ENCODE results near the gene FANCC. TPM values are rescaled to one million over a fixed set of nuclear protein-coding genes. Genes with fewer than 3 reads are reported as not detected.

FANCC gene
- total RNA-seq, 2 experiments from 2014 or later, result 12.9 to 14.8 TPM

GRCh38 chr9:95266649-95267048 lies 50.9 kb downstream of the FANCC start:
- peaks cover 46% of the 10 kb centered on the region for H3K4me1 Mint-ChIP-seq
- H3K27ac Mint-ChIP-seq, result peak overlapping the region; percentile 96
- peaks cover 8% of the 10 kb centered on the region for H3K36me3 Mint-ChIP-seq
- ATAC-seq (ENCODE audit: low read depth) (peak; percentile 86), DNase-seq (no peak)
- H3K27me3 Mint-ChIP-seq, result no peaks in the 10 kb centered on the region
- POLR2A ChIA-PET, result interaction anchor here (2.4 kb wide), 1 partner anchor 50 kb away, joined by 6 read pairs; no protein-coding TSS in a partner anchor
- H3K9me3 Mint-ChIP-seq, result no peaks in the 10 kb centered on the region
- peak overlapping the region; percentile 86 for H3K4me3 Mint-ChIP-seq

DNA sequence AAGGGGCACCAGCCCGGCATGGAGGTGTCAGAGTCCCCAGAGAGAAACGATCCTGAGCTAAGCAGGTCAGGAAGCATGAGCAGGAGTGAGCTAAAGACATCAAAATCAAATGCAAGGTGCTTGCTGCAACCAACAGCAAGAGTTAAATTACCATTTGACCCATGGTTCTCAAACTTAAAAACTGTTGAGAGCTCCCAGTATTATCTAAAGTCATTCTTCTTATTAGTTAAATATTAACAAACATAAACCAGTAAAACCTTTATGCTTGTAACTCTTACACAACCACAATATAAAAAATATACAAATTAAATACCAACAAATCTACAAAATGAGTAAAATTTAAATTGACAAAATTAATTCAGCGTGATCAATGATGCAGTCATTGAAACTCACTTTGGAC lies 51.5 kb downstream of the FANCC start:
- no peaks in the 10 kb centered on the region for H3K9me3 Mint-ChIP-seq
- no peaks in the 10 kb centered on the region for H3K27me3 Mint-ChIP-seq
- peaks cover 46% of the 10 kb centered on the region for H3K4me1 Mint-ChIP-seq
- peak overlapping the region; percentile 96 for H3K27ac Mint-ChIP-seq
- POLR2A ChIA-PET, result interaction anchor here (0.6 to 2.4 kb wide), 3 partner anchors 30 to 245 kb away, joined by 3 to 7 read pairs (median 6); no protein-coding TSS in a partner anchor
- H3K4me3 Mint-ChIP-seq, result peak overlapping the region; percentile 86
- no peak for DNase-seq
- ATAC-seq (ENCODE audit: low read depth), result no peak
- H3K36me3 Mint-ChIP-seq, result peaks cover 8% of the 10 kb centered on the region

DNA sequence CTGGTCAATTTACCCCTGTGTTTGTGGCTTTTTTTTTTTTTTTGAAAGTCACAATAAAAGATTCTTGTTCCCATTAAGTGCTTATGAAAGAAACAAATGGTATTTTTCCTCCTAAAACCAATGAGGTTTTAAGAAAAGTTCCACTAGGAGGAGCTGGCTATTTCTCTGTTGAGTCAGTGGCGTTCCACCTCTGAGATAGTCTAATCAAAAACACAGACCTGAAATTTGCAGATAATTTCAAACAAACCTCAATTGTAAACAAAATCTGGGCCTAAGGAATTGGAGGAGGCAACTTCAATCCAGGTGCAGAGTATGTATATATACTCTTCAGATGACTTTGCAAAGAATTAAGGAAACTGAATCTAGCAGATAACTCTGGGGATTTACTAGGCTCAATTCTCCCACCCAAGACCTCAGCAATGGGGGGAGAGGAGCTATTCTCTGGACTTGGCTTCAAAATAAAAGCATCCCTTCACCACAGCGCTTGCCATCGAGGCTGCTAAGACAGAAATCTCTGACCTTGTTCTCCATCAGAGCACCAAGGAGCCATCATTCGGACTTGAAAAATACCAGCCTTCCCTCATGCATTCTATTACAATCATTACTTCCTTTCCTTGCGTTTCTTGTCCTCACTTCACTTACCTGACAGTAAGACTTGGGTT lies 52.4 kb downstream of the FANCC start:
- H3K9me3 Mint-ChIP-seq, result no peaks in the 10 kb centered on the region
- POLR2A ChIA-PET, result interaction anchor here (0.6 to 2.4 kb wide), 5 partner anchors 30 to 956 kb away, joined by 3 to 7 read pairs (median 5); no protein-coding TSS in a partner anchor
- H3K36me3 Mint-ChIP-seq, result peaks cover 8% of the 10 kb centered on the region
- DNase-seq, result no peak
- no peak overlapping the region for H3K27ac Mint-ChIP-seq
- no peak for ATAC-seq (ENCODE audit: low read depth)
- peaks cover 45% of the 10 kb centered on the region for H3K4me1 Mint-ChIP-seq
- no peaks in the 10 kb centered on the region for H3K27me3 Mint-ChIP-seq
- no peak overlapping the region for H3K4me3 Mint-ChIP-seq

DNA sequence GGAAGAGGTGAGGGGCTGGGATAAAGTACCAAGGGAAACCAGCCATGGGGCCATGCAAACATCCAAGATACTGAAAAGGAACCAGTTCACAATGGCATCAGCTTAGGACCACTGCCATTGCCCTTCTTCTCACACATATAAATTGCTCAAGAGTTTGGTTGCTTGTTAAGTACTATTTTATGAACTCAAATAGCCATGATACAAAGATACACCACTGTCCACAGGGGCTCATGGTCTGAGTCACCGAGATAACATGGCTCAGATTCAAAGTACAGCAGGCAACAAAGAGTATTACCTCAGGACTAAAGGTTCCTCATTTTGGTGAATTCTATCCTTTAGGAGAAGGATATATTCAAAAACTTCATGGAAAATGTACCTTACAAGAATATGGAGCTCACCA lies 55.6 kb downstream of the FANCC start:
- peaks cover 22% of the 10 kb centered on the region for H3K36me3 Mint-ChIP-seq
- H3K9me3 Mint-ChIP-seq, result peaks cover 2% of the 10 kb centered on the region
- DNase-seq (no peak), ATAC-seq (ENCODE audit: low read depth) (no peak)
- H3K27me3 Mint-ChIP-seq, result peaks cover 7% of the 10 kb centered on the region
- H3K4me3 Mint-ChIP-seq, result no peak overlapping the region
- H3K27ac Mint-ChIP-seq, result no peak overlapping the region
- POLR2A ChIA-PET, result no interaction called here
- peaks cover 31% of the 10 kb centered on the region for H3K4me1 Mint-ChIP-seq

DNA sequence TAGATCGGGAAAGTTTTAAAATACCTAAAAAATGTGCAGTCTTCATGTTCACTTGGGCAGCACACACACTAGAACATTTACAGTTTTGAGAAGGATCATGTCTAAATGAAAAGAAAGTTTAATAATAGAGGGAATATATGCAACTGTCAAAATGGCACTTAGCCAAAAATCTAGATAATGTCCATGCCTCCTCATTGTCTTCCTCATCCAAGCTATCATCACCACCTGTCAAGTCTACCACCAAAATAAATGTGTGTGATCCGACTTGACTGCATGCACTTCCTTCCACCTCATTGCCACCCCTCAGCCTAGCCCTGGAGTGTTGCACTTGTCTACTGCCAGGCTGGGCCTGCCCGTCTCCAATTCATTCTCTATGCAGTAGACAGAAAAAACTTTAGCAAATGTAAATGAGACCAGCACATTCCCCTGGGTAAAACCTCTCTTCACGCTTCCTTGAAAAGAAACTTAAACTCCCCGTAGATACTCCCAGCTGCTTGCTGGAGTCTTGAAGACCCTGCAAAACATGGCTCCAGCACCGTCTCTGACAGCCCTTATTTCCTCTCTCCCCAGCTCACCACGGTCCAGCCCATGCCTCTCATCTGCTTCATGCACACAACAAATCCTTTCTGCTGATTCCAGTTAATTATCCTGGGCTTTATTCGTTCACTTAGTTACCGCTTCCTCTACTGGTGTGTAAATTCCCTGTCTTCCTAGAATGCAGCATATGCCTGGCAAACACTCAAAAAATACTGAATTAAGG lies 66.9 kb downstream of the FANCC start:
- POLR2A ChIA-PET, result interaction anchor here (0.6 kb wide), 1 partner anchor 611 kb away, joined by 5 read pairs; no protein-coding TSS in a partner anchor
- H3K27ac Mint-ChIP-seq, result no peak overlapping the region
- peaks cover under 1% of the 10 kb centered on the region for H3K9me3 Mint-ChIP-seq
- DNase-seq (no peak), ATAC-seq (ENCODE audit: low read depth) (no peak)
- H3K36me3 Mint-ChIP-seq, result peaks cover 17% of the 10 kb centered on the region
- no peaks in the 10 kb centered on the region for H3K4me1 Mint-ChIP-seq
- H3K27me3 Mint-ChIP-seq, result no peaks in the 10 kb centered on the region
- no peak overlapping the region for H3K4me3 Mint-ChIP-seq

DNA sequence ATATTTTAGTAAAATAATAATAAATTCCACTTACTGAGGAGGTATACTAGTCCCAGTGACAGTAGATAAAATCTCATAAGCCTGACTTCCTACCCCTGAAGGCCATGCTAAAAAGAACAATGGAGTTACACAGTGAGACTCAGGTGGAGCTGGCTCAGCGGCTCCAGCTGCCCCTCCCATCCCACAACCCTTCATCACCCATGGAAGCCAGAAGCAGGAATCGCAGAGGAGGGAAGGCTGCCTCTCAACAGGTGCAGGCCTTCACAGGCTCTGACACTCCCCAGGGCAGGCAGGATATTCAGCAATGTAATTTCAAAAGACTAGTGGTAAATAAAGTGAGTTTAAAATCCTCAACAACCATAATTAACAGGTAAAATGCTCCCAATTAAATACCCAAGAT lies 67.5 kb downstream of the FANCC start:
- no peaks in the 10 kb centered on the region for H3K4me1 Mint-ChIP-seq
- H3K4me3 Mint-ChIP-seq, result no peak overlapping the region
- no peaks in the 10 kb centered on the region for H3K9me3 Mint-ChIP-seq
- no peak for DNase-seq
- peaks cover 20% of the 10 kb centered on the region for H3K36me3 Mint-ChIP-seq
- ATAC-seq (ENCODE audit: low read depth), result no peak
- H3K27ac Mint-ChIP-seq, result no peak overlapping the region
- POLR2A ChIA-PET, result no interaction called here
- H3K27me3 Mint-ChIP-seq, result no peaks in the 10 kb centered on the region

DNA sequence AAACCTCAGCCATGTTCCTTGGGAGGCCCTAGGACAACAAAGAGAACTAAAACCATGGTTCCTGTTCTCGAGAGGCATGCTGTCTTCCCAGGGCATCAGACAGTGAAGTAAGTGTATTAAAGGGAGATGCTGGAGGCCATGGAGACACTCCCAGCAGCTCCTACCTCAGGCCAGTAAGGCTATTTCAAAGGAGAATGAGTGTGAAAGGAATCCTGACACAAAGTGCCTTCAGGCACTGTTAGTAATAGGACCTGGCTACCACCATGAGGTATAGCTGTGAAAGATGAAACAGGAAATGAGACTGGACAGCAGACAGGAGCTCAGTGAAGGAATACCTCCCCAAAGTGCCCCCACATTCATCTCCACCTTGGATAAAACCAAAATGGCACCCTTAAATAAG lies 71.0 kb downstream of the FANCC start:
- H3K4me1 Mint-ChIP-seq, result no peaks in the 10 kb centered on the region
- no peaks in the 10 kb centered on the region for H3K9me3 Mint-ChIP-seq
- ATAC-seq (ENCODE audit: low read depth), result no peak
- DNase-seq, result no peak
- no peak overlapping the region for H3K4me3 Mint-ChIP-seq
- POLR2A ChIA-PET, result no interaction called here
- H3K27ac Mint-ChIP-seq, result no peak overlapping the region
- no peaks in the 10 kb centered on the region for H3K27me3 Mint-ChIP-seq
- H3K36me3 Mint-ChIP-seq, result peaks cover 30% of the 10 kb centered on the region

DNA sequence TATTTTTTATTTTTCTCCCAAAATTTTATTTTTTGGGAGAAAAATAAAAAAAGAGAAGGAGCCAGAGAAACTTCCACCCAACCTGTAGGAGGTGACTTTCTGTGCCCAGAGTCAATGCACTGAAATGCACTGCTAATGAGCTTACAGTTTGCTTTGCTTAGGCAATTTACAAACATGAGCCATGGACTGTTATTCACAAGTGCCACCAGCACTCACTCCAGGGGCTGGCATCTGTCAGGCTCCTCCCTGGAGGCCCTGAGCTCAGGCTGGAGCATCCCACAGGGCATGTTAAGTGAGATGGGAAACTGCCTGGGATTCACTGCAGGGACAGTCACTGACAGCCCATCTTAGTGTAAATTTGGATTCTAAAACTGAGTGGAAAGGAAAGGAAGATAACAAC lies 74.9 kb downstream of the FANCC start:
- POLR2A ChIA-PET, result interaction anchor here (0.6 kb wide), 1 partner anchor 134 kb away, joined by 3 read pairs; no protein-coding TSS in a partner anchor
- no peak for ATAC-seq (ENCODE audit: low read depth)
- no peak overlapping the region for H3K27ac Mint-ChIP-seq
- no peaks in the 10 kb centered on the region for H3K9me3 Mint-ChIP-seq
- H3K36me3 Mint-ChIP-seq, result peaks cover 34% of the 10 kb centered on the region
- no peak for DNase-seq
- H3K4me3 Mint-ChIP-seq, result no peak overlapping the region
- H3K4me1 Mint-ChIP-seq, result no peaks in the 10 kb centered on the region
- no peaks in the 10 kb centered on the region for H3K27me3 Mint-ChIP-seq

DNA sequence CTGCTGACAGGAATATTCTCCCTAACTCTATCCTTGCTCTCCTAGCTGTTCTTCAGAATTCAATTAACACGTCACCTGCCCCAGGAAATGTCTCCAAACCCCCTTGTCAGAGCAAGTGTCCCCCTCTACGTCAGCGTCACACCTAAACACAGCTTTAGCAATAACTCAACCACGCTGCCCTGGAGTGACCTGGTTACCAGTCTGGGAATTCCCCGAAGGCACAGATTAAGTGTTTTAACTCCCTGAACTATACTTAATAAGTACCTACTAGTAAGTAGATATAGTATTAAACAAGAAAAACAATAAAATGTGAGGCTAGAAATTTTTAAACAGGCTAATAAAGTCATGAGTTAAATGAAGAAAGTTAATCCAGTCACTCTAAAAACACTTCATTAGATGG lies 78.4 kb downstream of the FANCC start:
- no peak for DNase-seq
- Mint-ChIP-seq H3K36me3 (peaks cover 24% of the 10 kb centered on the region), H3K27ac (no peak overlapping the region), H3K27me3 (no peaks in the 10 kb centered on the region), H3K4me3 (no peak overlapping the region), H3K9me3 (no peaks in the 10 kb centered on the region), H3K4me1 (no peaks in the 10 kb centered on the region)
- ATAC-seq (ENCODE audit: low read depth), result no peak
- POLR2A ChIA-PET, result no interaction called here

DNA sequence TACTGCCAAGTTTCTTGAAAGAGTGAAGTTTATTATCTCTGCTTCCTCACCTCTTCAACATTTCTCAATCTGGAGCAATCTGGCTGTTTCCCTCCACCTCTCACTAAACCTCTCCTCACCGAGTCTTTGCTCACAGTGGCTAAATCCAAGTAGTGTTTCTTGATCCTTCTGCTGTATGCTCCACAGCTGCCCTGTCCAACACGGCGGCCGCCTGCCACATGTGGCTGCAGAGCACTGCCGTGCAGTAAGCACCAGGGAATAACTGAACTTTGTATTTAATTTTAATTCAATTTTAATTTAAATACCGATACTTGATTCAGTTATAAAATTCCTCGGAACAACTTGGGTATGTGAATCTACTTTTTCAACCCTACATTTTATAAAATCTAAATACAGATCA lies 80.2 kb downstream of the FANCC start:
- Mint-ChIP-seq H3K36me3 (peaks cover 26% of the 10 kb centered on the region), H3K27ac (no peak overlapping the region), H3K27me3 (no peaks in the 10 kb centered on the region), H3K9me3 (peaks cover 4% of the 10 kb centered on the region), H3K4me1 (no peaks in the 10 kb centered on the region), H3K4me3 (no peak overlapping the region)
- ATAC-seq (ENCODE audit: low read depth) (no peak), DNase-seq (no peak)
- POLR2A ChIA-PET, result no interaction called here

GRCh38 chr9:95230046-95230445 lies 87.5 kb downstream of the FANCC start:
- Mint-ChIP-seq H3K36me3 (peaks cover 30% of the 10 kb centered on the region), H3K9me3 (peaks cover 8% of the 10 kb centered on the region), H3K4me1 (peaks cover 4% of the 10 kb centered on the region), H3K27ac (no peak overlapping the region), H3K27me3 (no peaks in the 10 kb centered on the region), H3K4me3 (no peak overlapping the region)
- POLR2A ChIA-PET, result no interaction called here
- no peak for ATAC-seq (ENCODE audit: low read depth)
- no peak for DNase-seq

DNA sequence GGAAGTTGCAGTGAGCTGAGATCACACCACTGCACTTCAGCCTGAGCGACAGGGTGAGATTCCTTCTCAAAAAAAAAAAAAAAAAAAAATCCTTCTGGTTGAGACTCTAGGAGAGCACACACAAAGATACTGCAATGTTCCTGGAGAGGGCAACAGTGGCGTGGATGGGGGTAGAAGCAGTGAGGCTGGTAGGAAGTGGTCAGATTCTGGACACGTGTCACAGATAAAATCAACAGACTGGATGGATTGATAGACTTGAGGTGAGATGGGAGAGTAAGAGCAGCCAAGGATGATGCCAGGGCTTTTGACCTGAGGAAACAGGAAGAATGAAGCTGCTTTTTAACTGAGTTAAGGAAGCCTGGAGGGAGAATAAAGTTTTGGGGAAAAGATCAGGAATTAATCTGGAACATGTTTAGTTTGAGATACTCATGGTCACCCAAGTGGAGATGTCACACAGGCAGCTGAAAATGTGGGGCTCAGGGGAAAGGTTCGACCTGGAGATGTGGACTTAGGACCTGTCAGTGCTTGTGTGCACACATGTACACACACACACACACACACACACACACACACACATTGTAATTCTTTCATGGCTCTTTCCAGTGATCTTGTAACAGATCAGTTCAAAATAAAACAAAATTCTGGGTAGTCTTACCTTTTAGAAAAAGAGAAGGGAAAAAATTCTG lies 88.1 kb downstream of the FANCC start:
- POLR2A ChIA-PET, result interaction anchor here (0.7 kb wide), 1 partner anchor 942 kb away, joined by 4 read pairs; no protein-coding TSS in a partner anchor
- no peak overlapping the region for H3K27ac Mint-ChIP-seq

GRCh38 chr9:95226921-95227320 lies 90.6 kb downstream of the FANCC start:
- POLR2A ChIA-PET, result no interaction called here
- Mint-ChIP-seq H3K27ac (no peak overlapping the region), H3K27me3 (no peaks in the 10 kb centered on the region), H3K36me3 (peaks cover 14% of the 10 kb centered on the region), H3K4me3 (no peak overlapping the region), H3K9me3 (peaks cover 4% of the 10 kb centered on the region), H3K4me1 (peaks cover 8% of the 10 kb centered on the region)
- ATAC-seq (ENCODE audit: low read depth) (no peak), DNase-seq (no peak)

More for the DNA sequence above, 88.1 kb downstream of the FANCC start:
- DNase-seq (no peak), ATAC-seq (ENCODE audit: low read depth) (no peak)
- Mint-ChIP-seq H3K27me3 (no peaks in the 10 kb centered on the region), H3K36me3 (peaks cover 26% of the 10 kb centered on the region), H3K9me3 (peaks cover 8% of the 10 kb centered on the region), H3K4me1 (peaks cover 6% of the 10 kb centered on the region), H3K4me3 (no peak overlapping the region)
